A673 (cell line): Measurements from ENCODE around the gene CRLF3.
"Not testable (repeated sequence)": the region's sequence is repeated elsewhere in the genome, so short reads cannot be mapped to it uniquely, and the experiment has no call there.

Source experiments
- CTCF ChIP-seq: fragments of 300-800, 200-600 bp; sonication (generic); conservative IDR thresholded peaks from 2 replicates; pipeline ENCODE4 v1.5.1; 2017; ENCODE audit warnings: low read depth, mild to moderate bottlenecking, antibody characterized with exemption, low read length, moderate library complexity, mixed read lengths
- EZH2 ChIP-seq: fragments of 200-600 bp; sonication (generic); IDR thresholded peaks from 2 replicates; pipeline ENCODE4 v1.6.1; 2017; ENCODE audit warnings: borderline replicate concordance, low read depth, mild to moderate bottlenecking, mixed read lengths, antibody characterized with exemption, low read length; ENCODE audit not compliant: poor library complexity, severe bottlenecking

- not testable (repeated sequence) for TF ChIP-seq CTCF, EZH2
Measured at GRCh38 chr17:30814236-30814635, 10.3 kb downstream of the CRLF3 start.
